Astrocyte (in vitro differentiated cells and primary cell): Measurements from ENCODE around the gene ME1. TPM values are rescaled to one million over a fixed set of nuclear protein-coding genes. Genes with fewer than 3 reads are reported as not detected.

Experiments used
- DNase-seq: peaks from one replicate; pipeline ENCODE4 v3.0.0-alpha.2; 2010; ENCODE audit warnings: low read depth
- FAIRE-seq: peaks from 2 replicates; lab custom pipeline; 2011; peaks lifted over from hg19 to GRCh38; lab: Jason Lieb, UNC
- H2AFZ ChIP-seq: 2 replicates; pipeline ENCODE4 v1.6.0; 2012; ENCODE audit warnings: low read depth, low read length, inconsistent platforms
- H3K27ac ChIP-seq: 2 replicates; pipeline ENCODE4 v1.5.1; 2011; ENCODE audit warnings: low read depth, low read length, inconsistent platforms
- H3K27me3 ChIP-seq: 2 replicates; pipeline ENCODE4 v1.6.0; 2011; ENCODE audit warnings: low read length, inconsistent platforms; ENCODE audit not compliant: insufficient read depth
- H3K36me3 ChIP-seq: 2 replicates; pipeline ENCODE4 v1.5.1; 2011; ENCODE audit warnings: low read length, inconsistent platforms; ENCODE audit not compliant: insufficient read depth
- H3K4me1 ChIP-seq: 2 replicates; pipeline ENCODE4 v1.5.1; 2011; ENCODE audit warnings: low read length, inconsistent platforms; ENCODE audit not compliant: insufficient read depth
- H3K4me2 ChIP-seq: 2 replicates; pipeline ENCODE4 v1.6.0; 2012; ENCODE audit warnings: low read length, inconsistent platforms
- H3K4me3 ChIP-seq: 2 replicates; pipeline ENCODE4 v1.5.1; 2011; ENCODE audit warnings: low read depth, mild to moderate bottlenecking, low read length, inconsistent platforms; ENCODE audit not compliant: insufficient read depth
- H3K79me2 ChIP-seq: 2 replicates; pipeline ENCODE4 v1.6.0; 2012; ENCODE audit warnings: mild to moderate bottlenecking, low read length, inconsistent platforms; ENCODE audit not compliant: insufficient read depth
- H3K9ac ChIP-seq: 2 replicates; pipeline ENCODE4 v1.6.0; 2012; ENCODE audit warnings: mild to moderate bottlenecking, low read length, inconsistent platforms
- H3K9me3 ChIP-seq: 2 replicates; pipeline ENCODE4 v1.5.1; 2012; ENCODE audit warnings: low read depth, mild to moderate bottlenecking, low read length, inconsistent platforms; ENCODE audit not compliant: insufficient read depth
- H4K20me1 ChIP-seq: 2 replicates; pipeline ENCODE4 v1.6.0; 2012; ENCODE audit warnings: low read length, inconsistent platforms; ENCODE audit not compliant: insufficient read depth
- H3K27ac Mint-ChIP-seq: one replicate; pipeline ENCODE4 v1.8.0; 2021; ENCODE audit warnings: mild to moderate bottlenecking, mixed read lengths; ENCODE audit not compliant: unreplicated experiment
- H3K27me3 Mint-ChIP-seq: one replicate; pipeline ENCODE4 v1.8.0; 2021; ENCODE audit warnings: low read depth, mixed read lengths; ENCODE audit not compliant: unreplicated experiment
- H3K36me3 Mint-ChIP-seq: one replicate; pipeline ENCODE4 v1.8.0; 2021; ENCODE audit warnings: low read depth, mixed read lengths; ENCODE audit not compliant: unreplicated experiment
- H3K4me1 Mint-ChIP-seq: one replicate; pipeline ENCODE4 v1.8.0; 2021; ENCODE audit warnings: low read depth, mixed read lengths; ENCODE audit not compliant: unreplicated experiment
- H3K4me3 Mint-ChIP-seq: one replicate; pipeline ENCODE4 v1.8.0; 2021; ENCODE audit warnings: mild to moderate bottlenecking, moderate library complexity, mixed read lengths; ENCODE audit not compliant: unreplicated experiment
- H3K9me3 Mint-ChIP-seq: one replicate; pipeline ENCODE4 v1.8.0; 2021; ENCODE audit warnings: mild to moderate bottlenecking, mixed read lengths; ENCODE audit not compliant: unreplicated experiment
- EZH2 ChIP-seq: IDR thresholded peaks from 2 replicates; pipeline ENCODE4 v1.6.1; 2012; ENCODE audit warnings: mild to moderate bottlenecking, low read length, inconsistent platforms; ENCODE audit not compliant: insufficient read depth
- total RNA-seq: library from RNA; stranded (reverse); gene quantifications from 2 replicates; pipeline ENCODE4 v1.2.1, GENCODE V29; 2021
- TF ChIP-seq, protein P1 (sequence below): IDR thresholded peaks from 2 replicates; pipeline ENCODE4 v1.5.1; 2011; ENCODE audit warnings: low read depth, mild to moderate bottlenecking, inconsistent platforms, low read length, moderate library complexity; ENCODE audit not compliant: insufficient read depth

ME1 gene
- total RNA-seq, 1 donor from 2014 or later, result 38.5 TPM

DNA sequence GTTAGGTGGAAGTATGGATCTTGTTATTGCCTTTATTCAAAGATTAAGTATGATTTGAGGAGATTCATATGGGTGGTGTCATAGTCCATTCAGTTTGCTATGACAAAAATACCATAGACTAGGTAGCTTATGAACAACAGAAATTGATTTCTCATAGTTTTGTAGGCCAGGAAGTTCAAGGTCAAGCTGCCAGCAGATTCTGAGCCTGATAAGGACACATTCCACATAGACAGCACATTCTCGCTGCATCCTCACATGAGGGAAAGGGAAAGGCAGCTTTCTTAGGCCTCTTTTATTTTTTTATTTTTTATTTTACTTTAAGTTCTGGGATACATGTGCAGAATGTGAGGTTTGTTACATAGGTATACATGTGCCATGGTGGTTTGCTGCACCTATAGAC is 27.7 kb downstream of the ME1 start:
- H3K9ac ChIP-seq, result no peak overlapping the region
- no peak overlapping the region for H3K4me3 ChIP-seq
- no peak overlapping the region for H2AFZ ChIP-seq
- H3K4me1 Mint-ChIP-seq, result peaks cover 4% of the 10 kb centered on the region
- no peaks in the 10 kb centered on the region for H4K20me1 ChIP-seq
- no peaks in the 10 kb centered on the region for H3K27me3 Mint-ChIP-seq
- peaks cover 17% of the 10 kb centered on the region for H3K36me3 Mint-ChIP-seq
- no peaks in the 10 kb centered on the region for H3K9me3 ChIP-seq
- no peaks in the 10 kb centered on the region for H3K36me3 ChIP-seq
- H3K27me3 ChIP-seq, result no peaks in the 10 kb centered on the region
- no peaks in the 10 kb centered on the region for H3K4me1 ChIP-seq
- H3K4me3 Mint-ChIP-seq, result no peak overlapping the region
- H3K79me2 ChIP-seq, result no peaks in the 10 kb centered on the region
- no peak for TF ChIP-seq EZH2
- TF ChIP-seq, protein P1, sequence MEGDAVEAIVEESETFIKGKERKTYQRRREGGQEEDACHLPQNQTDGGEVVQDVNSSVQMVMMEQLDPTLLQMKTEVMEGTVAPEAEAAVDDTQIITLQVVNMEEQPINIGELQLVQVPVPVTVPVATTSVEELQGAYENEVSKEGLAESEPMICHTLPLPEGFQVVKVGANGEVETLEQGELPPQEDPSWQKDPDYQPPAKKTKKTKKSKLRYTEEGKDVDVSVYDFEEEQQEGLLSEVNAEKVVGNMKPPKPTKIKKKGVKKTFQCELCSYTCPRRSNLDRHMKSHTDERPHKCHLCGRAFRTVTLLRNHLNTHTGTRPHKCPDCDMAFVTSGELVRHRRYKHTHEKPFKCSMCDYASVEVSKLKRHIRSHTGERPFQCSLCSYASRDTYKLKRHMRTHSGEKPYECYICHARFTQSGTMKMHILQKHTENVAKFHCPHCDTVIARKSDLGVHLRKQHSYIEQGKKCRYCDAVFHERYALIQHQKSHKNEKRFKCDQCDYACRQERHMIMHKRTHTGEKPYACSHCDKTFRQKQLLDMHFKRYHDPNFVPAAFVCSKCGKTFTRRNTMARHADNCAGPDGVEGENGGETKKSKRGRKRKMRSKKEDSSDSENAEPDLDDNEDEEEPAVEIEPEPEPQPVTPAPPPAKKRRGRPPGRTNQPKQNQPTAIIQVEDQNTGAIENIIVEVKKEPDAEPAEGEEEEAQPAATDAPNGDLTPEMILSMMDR, result no peak
- H3K27ac Mint-ChIP-seq, result no peak overlapping the region
- no peak overlapping the region for H3K27ac ChIP-seq
- DNase-seq (no peak), FAIRE-seq (no peak)
- no peak overlapping the region for H3K4me2 ChIP-seq
- peaks cover 1% of the 10 kb centered on the region for H3K9me3 Mint-ChIP-seq

DNA sequence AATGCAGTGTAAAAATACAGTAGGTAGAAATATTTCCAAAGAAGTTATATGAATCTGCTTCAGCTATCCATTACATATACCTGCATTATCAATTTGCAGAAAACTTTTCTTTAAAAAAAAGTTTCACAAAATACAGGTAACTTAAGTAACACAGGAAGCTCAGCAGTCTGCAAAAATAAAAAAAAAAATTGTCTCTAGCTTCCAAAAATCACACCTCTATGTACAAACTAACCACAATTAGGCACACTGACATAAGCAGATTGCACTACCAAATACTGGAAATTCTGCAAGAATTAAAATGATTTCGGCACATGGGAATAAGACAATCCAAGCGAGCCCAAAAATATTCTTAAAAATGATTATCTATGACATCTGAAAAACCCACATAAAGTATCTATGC is 41.2 kb downstream of the ME1 start:
- Histone ChIP-seq H4K20me1 (no peaks in the 10 kb centered on the region), H3K79me2 (no peaks in the 10 kb centered on the region), H3K27ac (no peak overlapping the region), H3K4me2 (no peak overlapping the region), H3K4me1 (no peaks in the 10 kb centered on the region), H3K9ac (no peak overlapping the region), H3K36me3 (no peaks in the 10 kb centered on the region), H3K4me3 (no peak overlapping the region), H2AFZ (no peak overlapping the region), H3K27me3 (no peaks in the 10 kb centered on the region), H3K9me3 (no peaks in the 10 kb centered on the region)
- H3K36me3 Mint-ChIP-seq, result peaks cover 16% of the 10 kb centered on the region
- no peaks in the 10 kb centered on the region for H3K27me3 Mint-ChIP-seq
- peaks cover 17% of the 10 kb centered on the region for H3K4me1 Mint-ChIP-seq
- no peak overlapping the region for H3K27ac Mint-ChIP-seq
- TF ChIP-seq EZH2, result no peak
- TF ChIP-seq, protein P1, result no peak
- H3K9me3 Mint-ChIP-seq, result no peaks in the 10 kb centered on the region
- no peak for DNase-seq
- H3K4me3 Mint-ChIP-seq, result no peak overlapping the region
- FAIRE-seq, result no peak

DNA sequence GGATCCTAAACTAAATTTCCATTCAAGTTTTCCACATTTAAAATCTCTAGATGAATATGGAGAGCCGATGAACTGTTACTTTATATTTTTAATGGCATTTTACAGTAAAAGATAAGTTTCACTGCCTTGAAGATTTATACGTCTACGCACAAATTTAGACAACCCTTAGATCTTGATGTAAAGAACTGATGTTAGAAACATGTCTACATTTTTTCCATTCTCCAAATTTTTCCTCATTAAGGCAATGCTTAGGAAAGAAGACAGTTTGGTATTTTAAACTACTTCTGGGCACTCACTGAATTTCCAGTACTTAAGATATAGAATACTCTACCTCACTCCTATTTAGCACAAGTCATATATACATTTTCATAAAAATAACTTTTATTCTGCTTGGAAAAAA is 45.4 kb downstream of the ME1 start:
- Histone ChIP-seq H4K20me1 (no peaks in the 10 kb centered on the region), H3K27ac (no peak overlapping the region), H3K79me2 (no peaks in the 10 kb centered on the region), H3K4me1 (no peaks in the 10 kb centered on the region), H3K9ac (no peak overlapping the region), H3K27me3 (no peaks in the 10 kb centered on the region), H3K4me2 (no peak overlapping the region), H3K4me3 (no peak overlapping the region), H3K9me3 (no peaks in the 10 kb centered on the region), H2AFZ (no peak overlapping the region), H3K36me3 (no peaks in the 10 kb centered on the region)
- Mint-ChIP-seq H3K4me3 (no peak overlapping the region), H3K27ac (no peak overlapping the region), H3K4me1 (peaks cover 17% of the 10 kb centered on the region), H3K36me3 (no peaks in the 10 kb centered on the region), H3K9me3 (no peaks in the 10 kb centered on the region), H3K27me3 (no peaks in the 10 kb centered on the region)
- FAIRE-seq (no peak), DNase-seq (no peak)
- TF ChIP-seq, protein P1, result no peak
